ENCODE measurements around the gene ZFAND3.

ZFAND3 gene

GRCh38 chr6:38153076-38153797 lies 333.7 kb downstream of the ZFAND3 start:
- H3K4me3 ChIP-seq: no peak overlapping the region

DNA sequence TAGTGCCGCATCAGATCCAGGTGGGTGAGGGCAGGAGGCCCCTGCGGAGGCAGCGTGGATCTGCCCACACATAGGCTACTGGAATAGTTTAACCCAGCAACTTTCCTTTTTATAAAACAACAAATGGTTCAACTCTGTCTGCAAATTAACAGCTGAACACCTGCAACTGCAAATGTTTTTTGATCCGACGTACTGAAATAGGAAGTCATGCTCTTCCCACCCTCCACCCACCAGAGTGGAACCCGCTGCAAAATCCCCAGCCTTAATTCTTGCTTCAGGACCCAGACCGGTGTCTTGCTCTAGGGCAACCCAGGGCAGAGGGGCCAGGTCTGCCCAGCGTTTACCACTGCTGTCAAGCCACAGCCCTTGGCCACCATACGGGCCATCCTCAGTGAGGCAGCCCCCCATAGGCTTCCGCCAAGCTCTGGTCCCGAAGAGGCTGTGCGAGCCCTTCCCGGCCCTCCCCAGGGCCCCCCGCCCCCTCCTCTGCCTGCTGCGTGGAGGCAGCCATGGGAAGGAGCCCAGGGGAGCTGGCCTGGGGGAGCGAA lies 334.3 kb downstream of the ZFAND3 start:
- peak; percentile 58 for DNase-seq (ENCODE audit: low spot score)
- TF ChIP-seq, protein P1, sequence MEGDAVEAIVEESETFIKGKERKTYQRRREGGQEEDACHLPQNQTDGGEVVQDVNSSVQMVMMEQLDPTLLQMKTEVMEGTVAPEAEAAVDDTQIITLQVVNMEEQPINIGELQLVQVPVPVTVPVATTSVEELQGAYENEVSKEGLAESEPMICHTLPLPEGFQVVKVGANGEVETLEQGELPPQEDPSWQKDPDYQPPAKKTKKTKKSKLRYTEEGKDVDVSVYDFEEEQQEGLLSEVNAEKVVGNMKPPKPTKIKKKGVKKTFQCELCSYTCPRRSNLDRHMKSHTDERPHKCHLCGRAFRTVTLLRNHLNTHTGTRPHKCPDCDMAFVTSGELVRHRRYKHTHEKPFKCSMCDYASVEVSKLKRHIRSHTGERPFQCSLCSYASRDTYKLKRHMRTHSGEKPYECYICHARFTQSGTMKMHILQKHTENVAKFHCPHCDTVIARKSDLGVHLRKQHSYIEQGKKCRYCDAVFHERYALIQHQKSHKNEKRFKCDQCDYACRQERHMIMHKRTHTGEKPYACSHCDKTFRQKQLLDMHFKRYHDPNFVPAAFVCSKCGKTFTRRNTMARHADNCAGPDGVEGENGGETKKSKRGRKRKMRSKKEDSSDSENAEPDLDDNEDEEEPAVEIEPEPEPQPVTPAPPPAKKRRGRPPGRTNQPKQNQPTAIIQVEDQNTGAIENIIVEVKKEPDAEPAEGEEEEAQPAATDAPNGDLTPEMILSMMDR (IDR thresholded peaks at IDR 0.05): no peak
- H3K27ac ChIP-seq: no peak overlapping the region
- no peak overlapping the region for H3K4me3 ChIP-seq

More at GRCh38 chr6:38153076-38153797, 333.7 kb downstream of the ZFAND3 start:
- TF ChIP-seq, protein P1 (IDR thresholded peaks at IDR 0.05): no peak
- peak; percentile 54 for DNase-seq (ENCODE audit: low spot score)
- H3K27ac ChIP-seq: no peak overlapping the region

GRCh38 chr6:38154731-38155130 lies 335.2 kb downstream of the ZFAND3 start:
- no peak overlapping the region for H3K4me3 ChIP-seq
- DNase-seq (ENCODE audit: low spot score): no peak
- TF ChIP-seq, protein P1 (IDR thresholded peaks at IDR 0.05): no peak
- H3K27ac ChIP-seq: no peak overlapping the region

GRCh38 chr6:38155144-38155543 lies 335.6 kb downstream of the ZFAND3 start:
- Histone ChIP-seq H3K27ac (no peak overlapping the region), H3K4me3 (no peak overlapping the region)
- TF ChIP-seq, protein P1 (IDR thresholded peaks at IDR 0.05): no peak
- no peak for DNase-seq (ENCODE audit: low spot score)

DNA sequence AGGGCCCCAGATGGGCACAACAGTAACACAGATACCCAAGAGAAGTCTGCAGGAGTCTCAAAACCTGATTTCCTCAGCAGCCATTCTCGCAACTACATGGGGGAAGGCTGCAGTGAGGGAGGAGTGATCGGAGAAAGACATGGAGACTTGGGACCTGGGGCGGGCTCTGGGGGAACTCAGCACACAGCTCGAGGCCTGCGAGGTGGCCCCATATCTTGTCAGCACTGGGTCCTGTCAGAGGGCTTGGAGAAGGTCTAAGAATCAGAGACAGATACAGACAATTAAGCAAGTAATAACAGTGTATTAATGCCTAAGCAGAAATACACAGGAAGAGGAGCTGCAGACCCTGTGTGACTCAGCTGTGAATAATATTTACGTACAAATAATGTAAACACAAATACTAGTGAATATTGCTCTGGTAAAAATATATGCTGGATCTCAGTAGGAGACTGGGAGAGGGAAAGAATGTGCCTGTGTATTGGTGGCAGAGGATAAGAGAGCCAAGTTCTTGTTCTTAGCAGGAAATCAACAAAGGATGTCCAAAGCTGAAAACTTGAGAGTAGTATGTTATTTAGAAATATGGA lies 336.2 kb downstream of the ZFAND3 start:
- no peak for DNase-seq (ENCODE audit: low spot score)
- TF ChIP-seq, protein P1 (IDR thresholded peaks at IDR 0.05): no peak
- H3K4me3 ChIP-seq: no peak overlapping the region
- no peak overlapping the region for H3K27ac ChIP-seq

DNA sequence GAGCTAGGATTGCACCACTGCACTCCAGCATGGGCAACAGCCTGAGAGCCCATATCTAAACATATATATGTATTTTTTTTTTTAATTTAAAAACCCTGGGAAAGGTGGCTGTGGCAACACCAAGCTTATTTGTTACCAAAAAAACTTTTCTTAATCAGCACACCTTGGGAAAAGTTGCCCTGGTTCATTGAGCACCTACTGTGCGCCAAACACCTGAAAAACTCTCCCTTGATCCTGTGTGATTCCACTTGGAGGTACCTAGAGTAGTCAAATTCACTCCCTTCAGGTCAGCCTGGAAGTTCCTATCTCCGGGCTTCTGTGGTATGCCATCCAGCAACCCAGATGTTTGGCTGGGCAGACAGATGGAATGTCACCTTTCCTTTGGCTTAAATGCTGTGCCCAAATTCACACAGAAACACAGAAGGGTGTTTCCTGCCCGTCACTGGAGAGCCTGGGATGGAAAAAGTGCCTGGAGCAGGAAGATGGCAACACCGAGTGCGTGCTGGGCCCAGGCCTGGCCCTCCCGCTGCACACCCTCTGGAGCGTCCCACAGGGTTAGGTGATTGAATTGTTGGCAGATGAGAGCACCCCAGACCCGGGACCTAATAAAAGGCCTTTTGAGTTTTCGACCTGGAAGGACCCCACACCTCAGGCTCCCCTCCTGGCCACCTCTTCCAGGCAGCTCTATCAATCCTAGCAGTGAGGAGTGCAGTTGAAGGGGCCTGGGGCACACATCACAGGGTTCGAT lies 337.5 kb downstream of the ZFAND3 start:
- no peak for DNase-seq (ENCODE audit: low spot score)
- Histone ChIP-seq H3K4me3 (no peak overlapping the region), H3K27ac (no peak overlapping the region)
- TF ChIP-seq, protein P1 (IDR thresholded peaks at IDR 0.05): no peak
